Measurements from ENCODE around the gene GINS2. TPM values are rescaled to one million over a fixed set of nuclear protein-coding genes. Genes with fewer than 3 reads are reported as not detected.

Gene GINS2
- total RNA-seq, 1 experiment from 2014 or later, result 52.7 TPM

GRCh38 chr16:85627526-85628264, 61.1 kb downstream of the GINS2 start:
- H3K18ac ChIP-seq (ENCODE audit: insufficient read length, low read depth, low read length), result no peak overlapping the region
- peaks cover 19 to 29% (median 26%) of the 10 kb centered on the region in 3 experiments for H3K36me3 Mint-ChIP-seq (ENCODE audit: insufficient read depth in 1 of 3, low read depth in 3 of 3)
- H3K27me3 Mint-ChIP-seq (ENCODE audit: low read depth), result no peaks in the 10 kb centered on the region
- no peak overlapping the region for H4K5ac ChIP-seq (ENCODE audit: insufficient read length, low read depth, low read length)
- no peak overlapping the region for H3K4me2 ChIP-seq (ENCODE audit: insufficient read depth, insufficient read length, low read length)
- H3K27me3 ChIP-seq (ENCODE audit: insufficient read depth, low read length), result no peaks in the 10 kb centered on the region
- H3K4me3 Mint-ChIP-seq, result no peak overlapping the region
- no peak for DNase-seq
- peaks cover 11 to 14% of the 10 kb centered on the region in 2 experiments for H3K9me3 Mint-ChIP-seq
- H3K27ac ChIP-seq (ENCODE audit: insufficient read length, low read depth, low read length), result no peak overlapping the region
- H3K79me2 ChIP-seq (ENCODE audit: insufficient read depth, low read length), result peaks cover 56% of the 10 kb centered on the region; the same call in 1 of the 2 replicates
- H2BK120ac ChIP-seq (ENCODE audit: low read depth, low read length, poor library complexity, severe bottlenecking), result no peak overlapping the region
- H4K8ac ChIP-seq (replicated peaks; ENCODE audit: insufficient read length, low read depth, low read length), result no peak overlapping the region
- no peak overlapping the region for H3K9ac ChIP-seq (ENCODE audit: extremely low read depth, insufficient read length, low read length)
- peaks cover 9% of the 10 kb centered on the region for H4K20me1 ChIP-seq (ENCODE audit: control insufficient read depth, insufficient read depth, insufficient read length)
- peaks cover 14% of the 10 kb centered on the region for H3K79me1 ChIP-seq (ENCODE audit: insufficient read depth, low read depth, low read length, poor library complexity, severe bottlenecking)
- no peak overlapping the region for H4K91ac ChIP-seq (ENCODE audit: insufficient read length, low read depth, low read length)
- no peak overlapping the region for H3K56ac ChIP-seq (ENCODE audit: insufficient read length, low read depth, low read length)
- no peaks in the 10 kb centered on the region for H3K23me2 ChIP-seq (ENCODE audit: insufficient read length, low read depth, low read length, poor library complexity, severe bottlenecking)
- H3K14ac ChIP-seq (ENCODE audit: insufficient read depth, low read length), result no peak overlapping the region; the same call in 1 of the 2 replicates
- H3K4ac ChIP-seq (ENCODE audit: low read depth, low read length), result no peak overlapping the region
- no peak overlapping the region for H2BK5ac ChIP-seq (ENCODE audit: insufficient read length, low read length)
- H3K27ac Mint-ChIP-seq, result no peak overlapping the region; a peak in 1 of 7 replicates
- no peak overlapping the region for H2AK5ac ChIP-seq (ENCODE audit: insufficient read length, low read length)
- no peak overlapping the region for H3K23ac ChIP-seq (ENCODE audit: insufficient read length, low read depth, low read length)
- no peak overlapping the region for H2BK12ac ChIP-seq (ENCODE audit: insufficient read length, low read depth, low read length)
- no peak overlapping the region for H2AFZ ChIP-seq (ENCODE audit: low read length)
- no peak overlapping the region for H2BK15ac ChIP-seq (ENCODE audit: low read depth, low read length)
- TF ChIP-seq CTCF (conservative IDR thresholded peaks at IDR 0.05), result no peak
- H3K9me3 ChIP-seq (ENCODE audit: control insufficient read depth, low read depth, low read length), result no peaks in the 10 kb centered on the region
- no CpG with 5 or more reads among the region's 30 CpGs for WGBS (ENCODE audit: extremely low coverage, insufficient read length, low lambda C conversion rate)
- H2BK20ac ChIP-seq (ENCODE audit: low read depth, low read length, poor library complexity, severe bottlenecking), result no peak overlapping the region
- H3K4me1 ChIP-seq (ENCODE audit: insufficient read depth, low read length), result peaks cover 3% of the 10 kb centered on the region; the same call in 1 of the 2 replicates
- no peak overlapping the region for H3T11ph ChIP-seq (ENCODE audit: low read length)
- peaks cover 28 to 42% of the 10 kb centered on the region in 2 experiments for H3K4me1 Mint-ChIP-seq
